K562 (cell line): ENCODE data around the gene SNCG. TPM values are rescaled to one million over a fixed set of nuclear protein-coding genes. Genes with fewer than 3 reads are reported as not detected.

Source experiments
- ADNP ChIP-seq: fragments of 200-800 bp; sonication (Bioruptor generic); IDR thresholded peaks from 2 replicates; pipeline ENCODE4 v1.6.1; 2016; ENCODE audit warnings: missing genetic modification characterization, missing compliant biosample characterization
- AFF4 ChIP-seq: sonication (generic); formaldehyde crosslinking; IDR thresholded peaks from 2 replicates; pipeline ENCODE4 v1.8.0; 2023; ENCODE audit warnings: mild to moderate bottlenecking, missing genetic modification reagents
- ATF6 ChIP-seq: sonication (generic); formaldehyde crosslinking; IDR thresholded peaks from 2 replicates; pipeline ENCODE4 v1.4.0; 2020; ENCODE audit warnings: mild to moderate bottlenecking, missing genetic modification reagents
- CREB1 ChIP-seq, 2 experiments: sonication (generic) in 1 of 2; formaldehyde crosslinking in 1 of 2; IDR thresholded peaks; 2 replicates each; pipeline versions ENCODE4 v1.6.1 to v1.8.0; 2012 to 2022; ENCODE audit warnings: inconsistent platforms in 1 of 2, mild to moderate bottlenecking in 1 of 2, missing genetic modification reagents in 1 of 2, moderate library complexity in 1 of 2
- EP300 ChIP-seq: IDR thresholded peaks from 2 replicates; pipeline ENCODE4 v1.6.1; 2012; ENCODE audit warnings: low read length, improper control_type of control experiment
- FOXP4 ChIP-seq: sonication (generic); formaldehyde crosslinking; IDR thresholded peaks from 2 replicates; pipeline ENCODE4 v1.8.0; 2022; ENCODE audit warnings: mild to moderate bottlenecking, missing genetic modification reagents, borderline replicate concordance
- HEY1 ChIP-seq: fragments of 250-450 bp; sonication (Bioruptor Pico); IDR thresholded peaks from 2 replicates; pipeline ENCODE4 v1.5.0; 2020; ENCODE audit warnings: mild to moderate bottlenecking, moderate library complexity, borderline replicate concordance
- IRF9 ChIP-seq: fragments of 450-650 bp; IDR thresholded peaks from 2 replicates; pipeline ENCODE4 v1.6.1; 2016; ENCODE audit warnings: missing biosample characterization, missing genetic modification characterization
- NCOR1 ChIP-seq: fragments of 450-650 bp; IDR thresholded peaks from 2 replicates; pipeline ENCODE4 v1.6.1; 2016; ENCODE audit warnings: mild to moderate bottlenecking, moderate library complexity
- NFXL1 ChIP-seq: fragments of 450-650 bp; formaldehyde crosslinking; IDR thresholded peaks from 2 replicates; pipeline ENCODE4 v1.4.0; 2021; ENCODE audit warnings: mild to moderate bottlenecking
- POLR2A ChIP-seq: fragments of 450-650 bp; conservative IDR thresholded peaks from 2 replicates; pipeline ENCODE4 v1.6.1; 2016
- POLR3G ChIP-seq: IDR thresholded peaks from 2 replicates; pipeline ENCODE4 v1.6.1; 2011; ENCODE audit not compliant: insufficient read length, insufficient replicate concordance; ENCODE audit errors: extremely low read depth
- SAFB ChIP-seq: fragments of 200-400 bp; formaldehyde crosslinking; IDR thresholded peaks from 2 replicates; pipeline ENCODE4 v1.6.1; 2017; ENCODE audit warnings: low read depth, low read length, borderline replicate concordance
- SMARCA4 ChIP-seq: fragments of 450-650 bp; IDR thresholded peaks from 2 replicates; pipeline ENCODE4 v1.6.1; 2016
- TBL1XR1 ChIP-seq, 2 experiments: IDR thresholded peaks; 2 replicates each; pipeline ENCODE4 v1.6.1; 2012; ENCODE audit warnings: improper control_type of control experiment in 2 of 2, low read length in 2 of 2, mild to moderate bottlenecking in 1 of 2
- XRCC5 ChIP-seq: fragments of 200-400 bp; formaldehyde crosslinking; IDR thresholded peaks from 2 replicates; pipeline ENCODE4 v1.6.1; 2017; ENCODE audit warnings: low read depth, mild to moderate bottlenecking, low read length
- ZNF347 ChIP-seq: fragments of 450-650 bp; formaldehyde crosslinking; IDR thresholded peaks from 2 replicates; pipeline ENCODE4 v1.4.0; 2020; ENCODE audit warnings: low read depth, mild to moderate bottlenecking, moderate library complexity
- ZNF41 ChIP-seq: fragments of 250-450 bp; sonication (Bioruptor Pico); conservative IDR thresholded peaks from 2 replicates; pipeline ENCODE4 v1.4.0; 2020; ENCODE audit warnings: mild to moderate bottlenecking
- ZNF695 ChIP-seq: fragments of 450-650 bp; formaldehyde crosslinking; IDR thresholded peaks from 2 replicates; pipeline ENCODE4 v1.4.0; 2020; ENCODE audit warnings: mild to moderate bottlenecking, moderate library complexity
- polyA plus RNA-seq, 8 experiments: library from polyadenylated mRNA; depleted of rRNA in 4 of 8; stranded (reverse) in 5 of 8; unstranded in 3 of 8; fragments of >200 nt; fragmentation: Nextera tagmentation in 2 of 8; fragmentation: Illumina TruSeq in 1 of 8; extraction: Ambion mirVana in 2 of 8; extraction: Trizol in 1 of 8; gene quantifications; 2 replicates each; pipeline versions ENCODE4 v1.2.1 to v1.2.3, GENCODE V29; 2011 to 2014; ENCODE audit warnings: inconsistent platforms in 1 of 8, missing spikeins in 1 of 8
- total RNA-seq, 7 experiments: library from RNA; depleted of rRNA in 6 of 7; stranded (reverse); fragments of >200 nt in 6 of 7; fragmentation: Illumina TruSeq in 2 of 7; extraction: Trizol in 2 of 7; gene quantifications; 2 replicates each; pipeline versions ENCODE4 v1.2.1 to v1.2.3, GENCODE V29; 2011 to 2021; ENCODE audit warnings: low replicate concordance in 1 of 7

SNCG gene
- total and polyA plus RNA-seq, 9 of the 15 experiments (the other 6 are each of a cell fraction or from before 2014, with no cell fraction given): 9.8 to 146 (median 93.6) TPM

- no peak for TF ChIP-seq ZNF347
- TF ChIP-seq HEY1: no peak
- no peak for TF ChIP-seq AFF4 (CRISPR knock-in tag)
- 0 out of 4 replicates have a peak, but pooled peaks of 1 of the 2 experiments have one; percentile 31 for TF ChIP-seq TBL1XR1 (IDR thresholded peaks at IDR 0.05; ENCODE audit: low read length in 2 of 2)
- TF ChIP-seq CREB1 (IDR thresholded peaks at IDR 0.05): no peak
- no peak for TF ChIP-seq CREB1 (CRISPR knock-in tag; IDR thresholded peaks at IDR 0.05)
- no peak for TF ChIP-seq SMARCA4
- no peak for TF ChIP-seq ATF6 (CRISPR knock-in tag)
- peak; percentile 62 for TF ChIP-seq NCOR1
- peak; percentile 36; the same call in 1 of the 2 replicates for TF ChIP-seq EP300
- peak; percentile 71 for TF ChIP-seq XRCC5
- 0 out of 2 replicates have a peak, but pooled peaks have one; percentile 15 for TF ChIP-seq POLR2A
- no peak for TF ChIP-seq POLR3G
- no peak for TF ChIP-seq FOXP4
- no peak for TF ChIP-seq IRF9 (tag)
- no peak for TF ChIP-seq ZNF695 (CRISPR knock-in tag)
- TF ChIP-seq ZNF41: no peak
- no peak for TF ChIP-seq SAFB
- no peak for TF ChIP-seq NFXL1 (CRISPR knock-in tag)
- no peak for TF ChIP-seq ADNP (tag)
Measured at GRCh38 chr10:86953747-86954680, 4.4 kb upstream of the SNCG start (continued).
